Measurements from ENCODE around the gene INPP4A.

- TF ChIP-seq CTCF (IDR thresholded peaks at IDR 0.05), result no peak
- no peak for TF ChIP-seq POLR2A (IDR thresholded peaks at IDR 0.05)
- no peak for TF ChIP-seq EP300 (IDR thresholded peaks at IDR 0.05)
These were observed 20.2 kb downstream of the INPP4A start for GRCh38 chr2:98464772-98465310.
